K562 (cell line): ENCODE data around the gene NPIPA3. TPM values are rescaled to one million over a fixed set of nuclear protein-coding genes. Genes with fewer than 3 reads are reported as not detected.

ENCODE experiments used
- ATAC-seq: fragments of 200-7000 bp; cut with Tn5 transposase; 3 replicates; pipeline ENCODE4 v1.9.1; 2020; ENCODE audit warnings: moderate library complexity
- BruUV-seq: library from RNA; stranded (reverse); fragments of 400-500 nt; replicated peaks from 2 replicates; lab custom pipeline; 2021; lab: Mats Ljungman, UMichigan
- CTCF ChIA-PET: fragments of 300-600 bp; formaldehyde crosslinking; extraction: SDS; loops from one replicate; lab custom pipeline; 2021; ENCODE audit warnings: low intra/inter-chr PET ratio; lab: Yijun Ruan, JAX
- POLR2A ChIA-PET: fragments of 300-600, 350-650 bp; sonication (Branson Sonifier 250); formaldehyde crosslinking; extraction: SDS; loops from one replicate; lab custom pipeline; 2021; ENCODE audit warnings: antibody characterized with exemption, inconsistent platforms; lab: Yijun Ruan, JAX
- DNase-seq, 4 experiments: peaks; one replicate each; pipeline versions ENCODE4 v3.0.0 to v3.0.0-alpha.2; 2011 to 2018; ENCODE audit warnings: low spot score in 3 of 4, mixed read lengths in 3 of 4; ENCODE audit errors: extremely low read depth in 1 of 4
- FAIRE-seq: peaks from 2 replicates; lab custom pipeline; 2011; peaks lifted over from hg19 to GRCh38; lab: Jason Lieb, UNC
- H2AFZ ChIP-seq: 2 replicates; pipeline ENCODE4 v1.6.0; 2011; ENCODE audit warnings: low read depth, low read length, control low read depth, inconsistent platforms
- H3K27ac ChIP-seq: fragments of 200-600 bp; 3 replicates; pipeline ENCODE4 v1.8.0; 2011; ENCODE audit warnings: low read depth, mild to moderate bottlenecking, control low read depth, inconsistent platforms, low read length, moderate library complexity, mixed read lengths; ENCODE audit errors: extremely low read depth
- H3K27me3 ChIP-seq, 2 experiments: fragments of 300-600 bp in 1 of 2; 2 replicates in 1 of 2; 3 replicates in 1 of 2; pipeline versions ENCODE4 v1.6.0 to v1.8.0; 2011; ENCODE audit warnings: inconsistent platforms in 2 of 2, low read length in 2 of 2, mild to moderate bottlenecking in 1 of 2, mixed read lengths in 1 of 2, moderate library complexity in 1 of 2; ENCODE audit not compliant: control insufficient read depth in 2 of 2, insufficient read depth in 2 of 2
- H3K36me3 ChIP-seq: fragments of 300-600 bp; 3 replicates; pipeline ENCODE4 v1.8.0; 2011; ENCODE audit warnings: mild to moderate bottlenecking, low read length, inconsistent platforms; ENCODE audit not compliant: control insufficient read depth, insufficient read depth
- H3K4me1 ChIP-seq, 2 experiments: fragments of 200-600 bp in 1 of 2; replicated peaks in 1 of 2; 2 replicates in 1 of 2; 3 replicates in 1 of 2; pipeline versions ENCODE4 v1.5.1 to v1.8.0; 2011; ENCODE audit warnings: inconsistent platforms in 2 of 2, low read length in 2 of 2, mild to moderate bottlenecking in 1 of 2, mixed read lengths in 1 of 2, moderate library complexity in 1 of 2; ENCODE audit not compliant: control insufficient read depth in 2 of 2, insufficient read depth in 2 of 2
- H3K4me2 ChIP-seq: 2 replicates; pipeline ENCODE4 v1.6.1; 2011; ENCODE audit warnings: low read length, control low read depth, inconsistent platforms, mixed read lengths; ENCODE audit not compliant: insufficient read depth
- H3K4me3 ChIP-seq: fragments of 200-600 bp; sonication (generic), shearing (Covaris generic); 2 replicates; pipeline ENCODE4 v1.5.1; 2016; ENCODE audit warnings: control low read depth, inconsistent platforms
- H3K79me2 ChIP-seq: fragments of 200-600 bp; 3 replicates; pipeline ENCODE4 v1.8.0; 2011; ENCODE audit warnings: low read length, inconsistent platforms; ENCODE audit not compliant: control insufficient read depth, insufficient read depth
- H3K9ac ChIP-seq, 2 experiments: 2 replicates each; pipeline versions ENCODE4 v1.6.0 to v1.6.1; 2011; ENCODE audit warnings: low read depth in 2 of 2, low read length in 2 of 2, control low read depth in 1 of 2, inconsistent platforms in 1 of 2, mild to moderate bottlenecking in 1 of 2, mixed read lengths in 1 of 2; ENCODE audit not compliant: insufficient read depth in 1 of 2
- H3K9me1 ChIP-seq: one replicate; pipeline ENCODE4 v1.6.0; 2011; ENCODE audit warnings: inconsistent platforms, mild to moderate bottlenecking, low read length, moderate library complexity; ENCODE audit not compliant: control insufficient read depth, insufficient read depth
- H3K9me3 ChIP-seq: replicated peaks from 2 replicates; pipeline ENCODE4 v1.5.1; 2011; ENCODE audit warnings: low read depth, low read length, inconsistent platforms; ENCODE audit not compliant: control insufficient read depth, insufficient read depth
- H4K20me1 ChIP-seq: replicated peaks from 2 replicates; pipeline ENCODE4 v1.6.1; 2011; ENCODE audit warnings: low read length, inconsistent platforms, mixed read lengths; ENCODE audit not compliant: control insufficient read depth, insufficient read depth
- CEBPG ChIP-seq, 3 experiments: fragments of 200-800 bp in 1 of 3; sonication (Bioruptor generic) in 1 of 3; sonication (generic) in 1 of 3; formaldehyde crosslinking in 1 of 3; IDR thresholded peaks in 2 of 3; conservative IDR thresholded peaks in 1 of 3; 2 replicates each; pipeline versions ENCODE4 v1.6.1 to v1.8.0; 2016 to 2022; ENCODE audit warnings: missing compliant biosample characterization in 2 of 3, missing genetic modification characterization in 2 of 3, mild to moderate bottlenecking in 1 of 3, missing genetic modification reagents in 1 of 3
- TRIM24 ChIP-seq, 2 experiments: fragments of 450-650 bp; IDR thresholded peaks; 2 replicates each; pipeline ENCODE4 v1.6.1; 2016
- ZKSCAN8 ChIP-seq: fragments of 200-800 bp; sonication (Bioruptor generic); IDR thresholded peaks from 2 replicates; pipeline ENCODE4 v1.6.1; 2016; ENCODE audit warnings: missing genetic modification characterization, missing compliant biosample characterization
- ZNF146 ChIP-seq: IDR thresholded peaks from one replicate; pipeline ENCODE4 v1.6.1; 2018; ENCODE audit warnings: missing compliant biosample characterization; ENCODE audit not compliant: unreplicated experiment
- ZNF384 ChIP-seq: IDR thresholded peaks from 2 replicates; pipeline ENCODE4 v1.6.1; 2012; ENCODE audit warnings: low read depth, low read length, improper control_type of control experiment
- WGBS: fragments of 100-300 bp; shearing (Covaris generic); methylation state at CpG from one replicate; pipeline ENCODE4 v1.1.6; 2016; ENCODE audit warnings: low coverage, mixed read lengths; ENCODE audit not compliant: insufficient coverage; ENCODE audit errors: missing lambda C conversion rate; 5-methylcytosine and 5-hydroxymethylcytosine counted together
- in situ Hi-C: fragments of 300-500 bp; cut with MboI; formaldehyde crosslinking; loops from 4 replicates; pipeline ENCODE4 v1.15.0; 2018; ENCODE audit warnings: inconsistent platforms, mixed read lengths
- intact Hi-C: fragments of 100-400 bp; cut with micrococcal nuclease; formaldehyde crosslinking; loops from 2 replicates; pipeline ENCODE4 v1.14.2; 2022
- polyA plus RNA-seq, 8 experiments: library from polyadenylated mRNA; depleted of rRNA in 4 of 8; stranded (reverse) in 5 of 8; unstranded in 3 of 8; fragments of >200 nt; fragmentation: Nextera tagmentation in 2 of 8; fragmentation: Illumina TruSeq in 1 of 8; extraction: Ambion mirVana in 2 of 8; extraction: Trizol in 1 of 8; gene quantifications; 2 replicates each; pipeline versions ENCODE4 v1.2.1 to v1.2.3, GENCODE V29; 2011 to 2014; ENCODE audit warnings: inconsistent platforms in 1 of 8, missing spikeins in 1 of 8
- total RNA-seq, 7 experiments: library from RNA; depleted of rRNA in 6 of 7; stranded (reverse); fragments of >200 nt in 6 of 7; fragmentation: Illumina TruSeq in 2 of 7; extraction: Trizol in 2 of 7; gene quantifications; 2 replicates each; pipeline versions ENCODE4 v1.2.1 to v1.2.3, GENCODE V29; 2011 to 2021; ENCODE audit warnings: low replicate concordance in 1 of 7
- TF ChIP-seq, protein P1 (sequence below), 2 experiments: fragments of 450-650 bp in 1 of 2; sonication (generic) in 1 of 2; formaldehyde crosslinking in 1 of 2; IDR thresholded peaks in 1 of 2; conservative IDR thresholded peaks in 1 of 2; 2 replicates each; pipeline versions ENCODE4 v1.6.1 to v1.8.1; 2016 to 2023; ENCODE audit warnings: mild to moderate bottlenecking in 2 of 2, moderate library complexity in 2 of 2, inconsistent platforms in 1 of 2, missing genetic modification reagents in 1 of 2
- TF ChIP-seq, protein P2 (sequence below), 2 experiments: fragments of 450-650 bp; conservative IDR thresholded peaks; 2 replicates each; pipeline ENCODE4 v1.6.1; 2017; ENCODE audit warnings: mild to moderate bottlenecking in 2 of 2, moderate library complexity in 2 of 2
- TF ChIP-seq, protein P3 (sequence below): sonication (generic); formaldehyde crosslinking; IDR thresholded peaks from 2 replicates; pipeline ENCODE4 v1.8.1; 2023; ENCODE audit warnings: mild to moderate bottlenecking, missing genetic modification reagents

Gene NPIPA3
- total and polyA plus RNA-seq, 9 of the 15 experiments (the other 6 are each of a cell fraction or from before 2014, with no cell fraction given) = 1.1 to 6.6 (median 2.0) TPM

DNA sequence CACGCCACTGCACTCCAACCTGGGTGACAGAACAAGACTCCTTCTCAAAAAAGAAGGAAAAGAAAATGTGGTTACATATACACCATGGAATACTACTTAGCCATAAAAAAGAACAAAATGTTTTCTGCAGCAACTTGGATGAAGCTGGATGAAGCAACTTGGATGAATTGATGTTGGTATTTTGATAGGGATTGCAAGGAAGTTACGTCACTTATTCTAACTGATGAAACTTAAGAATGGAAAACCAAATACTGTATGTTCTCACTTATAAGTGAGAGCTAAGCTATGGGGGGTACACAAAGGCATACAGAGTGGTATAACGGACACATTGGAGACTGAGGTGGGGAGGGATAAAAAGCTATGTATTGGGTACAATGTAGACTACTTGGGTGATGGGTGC is 26.6 kb upstream of the NPIPA3 start:
- no peak for ATAC-seq
- H3K27me3 ChIP-seq = peaks cover 2 to 24% of the 10 kb centered on the region in 2 experiments; a peak in 3 of 5 replicates
- H3K27ac ChIP-seq = no peak overlapping the region
- no peaks in the 10 kb centered on the region for H3K9me3 ChIP-seq
- DNase-seq = no peak
- TF ChIP-seq ZKSCAN8 (CRISPR knock-in tag) (no peak), CEBPG (CRISPR knock-in tag; IDR thresholded peaks at IDR 0.05) (0 out of 2 replicates have a peak, but pooled peaks have one; percentile 9), CEBPG (tag; conservative IDR thresholded peaks at IDR 0.05 in 1 of 2, IDR thresholded peaks at IDR 0.05 in 1 of 2) (peak; percentile 8 to 75; a peak in 3 of 4 replicates), ZNF146 (CRISPR knock-in tag) (peak; percentile 41), ZNF384 (no peak), TRIM24 (IDR thresholded peaks at IDR 0.05) (peak in 1 of 2 experiments; percentile 61; a peak in 2 of 4 replicates)
- TF ChIP-seq, protein P1, sequence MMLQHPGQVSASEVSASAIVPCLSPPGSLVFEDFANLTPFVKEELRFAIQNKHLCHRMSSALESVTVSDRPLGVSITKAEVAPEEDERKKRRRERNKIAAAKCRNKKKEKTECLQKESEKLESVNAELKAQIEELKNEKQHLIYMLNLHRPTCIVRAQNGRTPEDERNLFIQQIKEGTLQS (IDR thresholded peaks at IDR 0.05) = peak; percentile 34; the same call in 1 of the 2 replicates
- TF ChIP-seq, protein P1 (CRISPR knock-in tag; conservative IDR thresholded peaks at IDR 0.05) = no peak
- TF ChIP-seq, protein P2, sequence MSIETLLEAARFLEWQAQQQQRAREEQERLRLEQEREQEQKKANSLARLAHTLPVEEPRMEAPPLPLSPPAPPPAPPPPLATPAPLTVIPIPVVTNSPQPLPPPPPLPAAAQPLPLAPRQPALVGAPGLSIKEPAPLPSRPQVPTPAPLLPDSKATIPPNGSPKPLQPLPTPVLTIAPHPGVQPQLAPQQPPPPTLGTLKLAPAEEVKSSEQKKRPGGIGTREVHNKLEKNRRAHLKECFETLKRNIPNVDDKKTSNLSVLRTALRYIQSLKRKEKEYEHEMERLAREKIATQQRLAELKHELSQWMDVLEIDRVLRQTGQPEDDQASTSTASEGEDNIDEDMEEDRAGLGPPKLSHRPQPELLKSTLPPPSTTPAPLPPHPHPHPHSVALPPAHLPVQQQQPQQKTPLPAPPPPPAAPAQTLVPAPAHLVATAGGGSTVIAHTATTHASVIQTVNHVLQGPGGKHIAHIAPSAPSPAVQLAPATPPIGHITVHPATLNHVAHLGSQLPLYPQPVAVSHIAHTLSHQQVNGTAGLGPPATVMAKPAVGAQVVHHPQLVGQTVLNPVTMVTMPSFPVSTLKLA (conservative IDR thresholded peaks at IDR 0.05) = no peak
- TF ChIP-seq, protein P3, sequence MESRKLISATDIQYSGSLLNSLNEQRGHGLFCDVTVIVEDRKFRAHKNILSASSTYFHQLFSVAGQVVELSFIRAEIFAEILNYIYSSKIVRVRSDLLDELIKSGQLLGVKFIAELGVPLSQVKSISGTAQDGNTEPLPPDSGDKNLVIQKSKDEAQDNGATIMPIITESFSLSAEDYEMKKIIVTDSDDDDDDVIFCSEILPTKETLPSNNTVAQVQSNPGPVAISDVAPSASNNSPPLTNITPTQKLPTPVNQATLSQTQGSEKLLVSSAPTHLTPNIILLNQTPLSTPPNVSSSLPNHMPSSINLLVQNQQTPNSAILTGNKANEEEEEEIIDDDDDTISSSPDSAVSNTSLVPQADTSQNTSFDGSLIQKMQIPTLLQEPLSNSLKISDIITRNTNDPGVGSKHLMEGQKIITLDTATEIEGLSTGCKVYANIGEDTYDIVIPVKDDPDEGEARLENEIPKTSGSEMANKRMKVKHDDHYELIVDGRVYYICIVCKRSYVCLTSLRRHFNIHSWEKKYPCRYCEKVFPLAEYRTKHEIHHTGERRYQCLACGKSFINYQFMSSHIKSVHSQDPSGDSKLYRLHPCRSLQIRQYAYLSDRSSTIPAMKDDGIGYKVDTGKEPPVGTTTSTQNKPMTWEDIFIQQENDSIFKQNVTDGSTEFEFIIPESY (CRISPR knock-in tag) = no peak
- no peak for FAIRE-seq
- CTCF ChIA-PET = no interaction called here
- H2AFZ ChIP-seq = no peak overlapping the region
- no peaks in the 10 kb centered on the region; a peak in 1 of 5 replicates for H3K4me1 ChIP-seq
- H3K9me1 ChIP-seq = no peaks in the 10 kb centered on the region
- H3K4me3 ChIP-seq = no peak overlapping the region
- no TSS peak for BruUV-seq
- H3K9ac ChIP-seq = no peak overlapping the region
- WGBS = 2% methylated on average over 3 of the region's 3 CpGs
- in situ Hi-C loops = no loop called here
- POLR2A ChIA-PET = no interaction called here
- H3K4me2 ChIP-seq = no peak overlapping the region
- H3K36me3 ChIP-seq = no peaks in the 10 kb centered on the region
- H3K79me2 ChIP-seq = no peaks in the 10 kb centered on the region
- H4K20me1 ChIP-seq = no peaks in the 10 kb centered on the region
- intact Hi-C loops = no loop called here
